GM12875 (cell line): ENCODE results near the gene NANOG.
"Not testable (repeated sequence)": the region's sequence is repeated elsewhere in the genome, so short reads cannot be mapped to it uniquely, and the experiment has no call there.

Experiments
- H3K4me3 ChIP-seq: one replicate; pipeline ENCODE4 v1.5.1; 2011; ENCODE audit warnings: low read depth, low read length, control low read depth
- TF ChIP-seq, protein P1 (sequence below): IDR thresholded peaks from 2 replicates; pipeline ENCODE4 v1.5.1; 2011; ENCODE audit warnings: low read depth, mild to moderate bottlenecking, control low read depth, inconsistent platforms, low read length, moderate library complexity, borderline replicate concordance; ENCODE audit not compliant: insufficient read depth

NANOG gene

DNA sequence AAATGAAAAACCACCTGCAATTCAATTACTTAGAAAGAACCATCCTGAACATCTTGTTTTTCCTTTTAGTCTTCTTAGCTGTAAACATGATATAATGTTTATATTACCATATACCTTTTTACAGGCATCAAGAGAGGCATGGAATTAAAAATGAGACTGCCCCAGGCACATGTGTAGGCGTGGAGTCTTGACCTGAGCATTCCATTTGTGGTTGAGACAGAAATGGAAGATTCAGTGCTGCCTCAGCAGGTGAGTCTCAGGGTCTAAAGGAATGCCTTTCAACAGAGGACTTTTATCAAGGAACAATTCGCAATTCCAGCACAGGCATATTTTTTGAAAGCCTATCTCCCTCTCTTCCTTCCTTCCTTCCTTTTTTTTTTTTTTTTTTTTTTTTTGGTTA is 32.2 kb upstream of the NANOG start:
- no peak overlapping the region for H3K4me3 ChIP-seq
- TF ChIP-seq, protein P1, sequence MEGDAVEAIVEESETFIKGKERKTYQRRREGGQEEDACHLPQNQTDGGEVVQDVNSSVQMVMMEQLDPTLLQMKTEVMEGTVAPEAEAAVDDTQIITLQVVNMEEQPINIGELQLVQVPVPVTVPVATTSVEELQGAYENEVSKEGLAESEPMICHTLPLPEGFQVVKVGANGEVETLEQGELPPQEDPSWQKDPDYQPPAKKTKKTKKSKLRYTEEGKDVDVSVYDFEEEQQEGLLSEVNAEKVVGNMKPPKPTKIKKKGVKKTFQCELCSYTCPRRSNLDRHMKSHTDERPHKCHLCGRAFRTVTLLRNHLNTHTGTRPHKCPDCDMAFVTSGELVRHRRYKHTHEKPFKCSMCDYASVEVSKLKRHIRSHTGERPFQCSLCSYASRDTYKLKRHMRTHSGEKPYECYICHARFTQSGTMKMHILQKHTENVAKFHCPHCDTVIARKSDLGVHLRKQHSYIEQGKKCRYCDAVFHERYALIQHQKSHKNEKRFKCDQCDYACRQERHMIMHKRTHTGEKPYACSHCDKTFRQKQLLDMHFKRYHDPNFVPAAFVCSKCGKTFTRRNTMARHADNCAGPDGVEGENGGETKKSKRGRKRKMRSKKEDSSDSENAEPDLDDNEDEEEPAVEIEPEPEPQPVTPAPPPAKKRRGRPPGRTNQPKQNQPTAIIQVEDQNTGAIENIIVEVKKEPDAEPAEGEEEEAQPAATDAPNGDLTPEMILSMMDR: no peak

DNA sequence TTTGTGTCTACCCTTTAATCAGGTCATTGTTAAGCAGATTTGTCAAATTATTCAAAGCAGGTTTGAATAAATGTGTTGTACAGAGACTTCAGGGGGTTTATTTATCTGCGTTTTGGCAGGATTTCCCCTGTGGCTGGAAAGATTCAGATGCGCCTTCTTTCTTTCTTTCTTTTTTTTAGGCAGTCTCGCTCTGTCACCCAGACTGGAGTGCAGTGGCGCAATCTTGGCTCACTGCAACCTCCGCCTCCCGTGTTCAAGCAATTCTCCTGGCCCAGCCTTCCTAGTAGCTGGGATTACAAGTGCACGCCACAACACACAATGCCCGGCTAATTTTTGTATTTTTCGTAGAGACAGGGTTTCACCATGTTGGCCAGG is 30.4 kb upstream of the NANOG start:
- TF ChIP-seq, protein P1: no peak
- no peak overlapping the region for H3K4me3 ChIP-seq

DNA sequence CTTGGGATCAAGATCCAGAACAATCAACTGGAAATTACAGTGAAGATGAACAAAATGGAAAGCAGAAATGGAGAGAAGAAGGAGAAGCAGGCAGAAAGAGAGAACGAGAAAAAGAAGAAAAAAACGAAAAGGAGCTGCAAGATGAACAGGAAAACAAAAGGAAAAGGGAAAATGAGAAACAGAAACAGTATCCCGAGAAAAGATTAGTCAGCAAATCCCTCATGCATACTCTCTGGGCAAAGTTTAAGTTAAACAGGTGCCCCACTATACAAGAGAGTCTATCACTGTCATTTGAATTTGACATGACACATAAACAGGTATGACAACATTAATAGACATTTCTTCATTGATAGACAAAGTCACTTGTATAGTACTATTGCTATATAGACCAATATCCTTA is 19.2 kb upstream of the NANOG start:
- H3K4me3 ChIP-seq: no peak overlapping the region
- TF ChIP-seq, protein P1: no peak

DNA sequence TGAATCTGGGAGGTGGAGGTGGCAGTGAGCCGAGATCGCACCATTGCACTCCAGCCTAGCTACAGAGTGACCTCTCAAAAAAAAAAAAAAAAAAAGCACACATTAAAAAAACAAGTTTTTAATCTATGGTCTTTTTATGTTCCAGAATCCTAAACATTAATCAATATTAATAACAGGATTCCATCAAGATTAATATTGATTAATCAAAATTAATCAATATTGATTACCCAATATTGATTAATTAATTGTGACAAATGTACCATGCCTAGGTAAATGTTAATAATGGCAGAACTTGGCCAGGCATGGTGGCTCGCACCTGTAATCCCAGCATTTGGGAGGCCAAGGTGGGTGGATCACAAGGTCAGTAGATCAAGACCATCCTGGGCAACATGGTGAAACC is 7.9 kb upstream of the NANOG start:
- H3K4me3 ChIP-seq: no peak overlapping the region
- TF ChIP-seq, protein P1: no peak

DNA sequence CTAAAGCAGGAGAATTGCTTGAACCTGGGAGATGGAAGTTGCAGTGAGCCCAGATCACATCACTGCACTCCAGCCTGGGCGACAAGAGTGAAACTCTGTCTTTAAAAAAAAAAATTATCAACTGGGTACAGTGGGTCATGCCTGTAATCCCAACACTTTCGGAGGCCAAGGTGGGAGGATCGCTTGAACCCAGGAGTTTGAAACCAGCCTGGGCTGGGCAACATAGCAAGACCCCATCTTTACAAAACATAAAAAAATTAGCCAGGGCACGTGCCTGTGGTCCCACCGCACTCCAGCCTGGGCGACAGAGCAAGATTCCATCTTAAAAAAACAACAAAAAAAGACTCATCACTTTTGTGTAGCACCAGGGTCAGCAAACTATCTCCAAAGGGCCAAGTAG is 7.1 kb upstream of the NANOG start:
- H3K4me3 ChIP-seq: no peak overlapping the region
- TF ChIP-seq, protein P1: no peak

DNA sequence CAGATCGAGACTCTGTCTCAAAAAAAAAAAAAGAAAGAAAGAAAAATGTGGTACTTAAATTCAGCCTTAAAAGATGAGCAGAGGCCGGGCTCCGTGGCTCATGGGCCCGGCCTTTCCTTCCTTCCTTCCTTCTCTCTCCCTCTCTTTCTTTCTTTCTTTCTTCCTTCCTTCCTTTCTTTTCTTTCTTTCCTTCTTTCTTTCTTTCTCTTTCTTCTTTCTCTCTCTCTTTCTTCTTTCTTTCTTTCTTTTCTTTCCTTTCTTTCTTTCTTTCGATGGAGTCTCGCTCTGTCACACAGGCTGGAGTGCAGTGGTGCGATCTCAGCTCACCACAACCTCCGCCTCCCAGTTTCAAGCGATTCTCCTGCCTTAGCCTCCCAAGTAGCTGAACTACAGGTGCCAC is 5.8 kb upstream of the NANOG start:
- not testable (repeated sequence) for H3K4me3 ChIP-seq

DNA sequence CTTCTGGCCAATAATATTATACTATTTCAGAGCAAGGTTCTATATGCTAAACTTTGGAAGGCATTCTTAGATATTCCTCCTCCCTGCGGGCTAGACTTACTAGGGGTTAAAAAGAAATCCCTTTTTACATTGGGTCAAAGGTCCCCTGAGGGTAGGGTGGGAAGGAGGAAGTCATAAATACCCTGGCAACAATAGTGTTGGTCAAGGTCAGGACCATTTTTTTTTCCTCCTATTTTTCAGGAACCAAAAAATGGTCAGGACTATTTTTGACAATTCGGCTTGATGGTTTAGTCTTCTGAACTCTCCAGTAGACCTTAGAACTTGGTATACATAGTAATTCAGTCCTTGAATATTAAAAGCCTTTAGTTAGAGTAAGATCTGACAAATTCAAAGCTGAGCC is 4.5 kb upstream of the NANOG start:
- no peak overlapping the region for H3K4me3 ChIP-seq
- TF ChIP-seq, protein P1: no peak
